ENCODE data around the gene MATN1.

GRCh38 chr1:30661311-30661710, 62.1 kb downstream of the MATN1 start:
- TF ChIP-seq CTCF (conservative IDR thresholded peaks at IDR 0.05; ENCODE audit: low read length), result no peak
- no peak for TF ChIP-seq EZH2phosphoT487 (IDR thresholded peaks at IDR 0.05; ENCODE audit: borderline replicate concordance)

Measured in Loucy (cell line).